KG1 (cell line): ENCODE results near the gene ARHGAP28.
"Not testable (repeated sequence)": the region's sequence is repeated elsewhere in the genome, so short reads cannot be mapped to it uniquely, and the experiment has no call there.

Experiments
- DNase-seq: peaks from one replicate; lab custom pipeline; 2025; lab: John Stamatoyannopoulos, UW

ARHGAP28 gene

DNA sequence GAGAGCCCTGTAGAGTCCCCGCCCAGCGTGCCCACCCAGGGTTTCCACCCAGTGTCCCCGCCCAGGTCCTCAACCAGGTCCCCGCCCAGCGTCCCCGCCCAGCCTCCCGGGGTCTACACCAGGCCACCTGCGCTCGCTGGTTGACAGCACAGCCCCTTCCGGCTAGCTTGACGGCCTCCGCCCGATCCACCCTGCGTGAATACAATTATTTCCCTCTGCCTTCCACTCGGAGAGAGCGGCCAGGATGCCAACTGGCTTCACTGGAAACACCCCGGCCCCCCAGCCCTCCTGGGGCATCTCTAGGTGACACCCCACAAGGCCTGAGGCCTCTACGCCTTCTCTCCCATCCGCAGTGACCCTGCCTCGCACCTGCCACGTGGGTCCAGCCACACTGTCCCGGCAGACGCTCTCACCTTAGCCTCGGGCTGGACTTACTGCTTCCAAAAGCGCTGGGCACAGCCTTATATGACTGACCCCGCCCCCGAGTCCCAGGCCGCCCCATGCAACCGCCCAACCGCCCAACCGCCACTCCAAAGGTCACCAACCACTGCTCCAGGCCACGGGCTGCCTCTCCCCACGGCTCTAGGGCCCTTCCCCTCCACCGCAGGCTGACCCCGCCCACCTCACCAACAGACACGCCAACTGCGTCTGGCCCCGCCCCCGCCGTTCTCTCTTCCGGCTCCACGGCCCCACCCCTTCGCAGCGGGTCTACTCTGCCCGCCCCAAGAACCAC lies 200.0 kb downstream of the ARHGAP28 start:
- DNase-seq, result no peak

DNA sequence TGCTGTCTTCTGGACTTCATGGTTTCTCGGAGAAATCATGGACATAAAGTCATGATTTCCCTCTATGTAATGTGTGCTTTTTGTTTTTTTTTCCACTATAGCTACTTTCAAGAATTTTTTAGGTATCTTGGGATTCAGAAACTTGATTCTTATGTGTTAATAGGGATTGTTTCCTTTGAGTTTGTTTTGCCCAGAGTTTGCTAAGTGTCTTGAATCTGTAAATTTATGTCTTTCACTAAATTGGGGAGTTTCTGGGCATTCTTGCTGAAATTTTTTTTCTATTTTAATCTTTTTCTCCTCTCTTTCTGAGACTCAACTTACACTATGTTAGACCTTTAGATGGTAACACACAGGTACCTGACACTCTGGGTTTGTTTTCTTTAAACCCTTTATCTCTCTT lies 205.3 kb downstream of the ARHGAP28 start:
- DNase-seq, result no peak

DNA sequence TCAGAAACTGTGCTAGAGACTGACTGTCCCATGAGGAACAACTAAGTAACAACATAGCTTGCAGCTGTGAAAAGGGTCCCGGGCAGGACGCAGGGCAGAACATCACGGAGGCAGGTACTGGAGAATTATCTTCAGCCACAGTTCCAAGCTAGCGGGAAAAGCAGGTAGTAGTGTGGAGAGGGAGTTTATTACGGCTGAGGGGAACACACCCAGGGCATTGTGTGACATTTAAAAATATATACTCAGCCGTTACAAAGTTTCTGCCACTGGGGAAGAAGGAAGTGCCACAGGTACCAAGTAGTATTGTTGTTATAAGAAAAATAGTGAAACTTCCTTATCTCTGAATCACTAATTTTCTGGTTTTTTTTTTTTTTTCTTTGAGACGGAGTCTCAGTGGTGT lies 208.5 kb downstream of the ARHGAP28 start:
- DNase-seq, result no peak

DNA sequence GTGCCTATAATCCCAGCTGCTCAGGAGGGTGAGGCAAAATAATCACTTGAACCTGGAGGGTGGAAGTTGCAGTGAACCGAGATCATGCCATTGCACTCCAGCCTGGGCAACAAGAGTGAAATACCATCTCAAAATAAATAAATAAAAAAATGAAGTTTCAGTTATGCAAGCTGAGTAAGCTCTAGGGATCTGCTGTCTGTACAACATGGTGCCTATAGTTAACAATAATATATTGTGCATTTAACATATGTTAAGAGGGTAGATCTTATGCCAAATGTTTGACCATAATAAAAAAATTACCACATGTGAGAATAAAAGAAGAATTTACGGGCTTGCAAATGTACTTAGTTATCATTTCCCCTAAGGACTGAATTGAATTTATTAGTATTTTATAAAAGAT lies 208.9 kb downstream of the ARHGAP28 start:
- not testable (repeated sequence) for DNase-seq

DNA sequence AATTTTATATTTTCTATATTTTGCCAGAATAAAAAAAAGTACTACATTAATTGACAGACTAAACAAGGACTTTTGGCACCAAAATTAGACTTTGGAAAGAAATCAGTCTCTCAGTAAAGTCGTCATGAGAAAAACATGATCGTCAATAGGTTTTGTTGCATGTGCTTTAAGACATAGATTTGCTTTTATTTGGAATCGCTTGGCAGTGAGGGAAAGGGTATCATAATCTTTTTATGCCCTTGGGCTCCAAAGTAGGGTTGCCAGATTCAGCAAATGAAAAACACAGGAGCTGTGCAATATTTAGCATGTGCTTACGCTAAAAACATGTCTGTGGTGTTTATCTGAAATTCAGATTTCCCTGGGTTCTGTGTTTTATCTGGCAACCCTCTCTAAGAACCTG lies 210.5 kb downstream of the ARHGAP28 start:
- no peak for DNase-seq

DNA sequence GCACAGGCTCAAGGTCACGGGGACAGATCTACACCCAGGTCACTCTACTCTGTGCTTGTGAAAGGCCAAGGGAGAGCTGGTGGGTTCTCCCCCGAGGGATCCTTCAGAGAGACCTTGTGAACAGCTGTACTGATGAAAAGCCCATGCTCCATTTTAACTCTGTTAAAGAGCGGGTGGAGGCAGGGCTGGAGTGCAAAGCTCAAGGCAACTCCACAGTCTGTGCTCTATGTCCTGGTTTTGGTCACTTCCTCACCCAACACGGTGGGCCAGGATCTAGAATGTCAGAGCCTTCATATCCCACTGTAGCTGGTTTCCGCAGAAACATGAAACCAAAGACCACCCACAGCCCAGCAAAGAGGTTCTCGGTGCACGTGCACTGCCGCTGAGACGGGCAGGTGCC lies 210.9 kb downstream of the ARHGAP28 start:
- no peak for DNase-seq

DNA sequence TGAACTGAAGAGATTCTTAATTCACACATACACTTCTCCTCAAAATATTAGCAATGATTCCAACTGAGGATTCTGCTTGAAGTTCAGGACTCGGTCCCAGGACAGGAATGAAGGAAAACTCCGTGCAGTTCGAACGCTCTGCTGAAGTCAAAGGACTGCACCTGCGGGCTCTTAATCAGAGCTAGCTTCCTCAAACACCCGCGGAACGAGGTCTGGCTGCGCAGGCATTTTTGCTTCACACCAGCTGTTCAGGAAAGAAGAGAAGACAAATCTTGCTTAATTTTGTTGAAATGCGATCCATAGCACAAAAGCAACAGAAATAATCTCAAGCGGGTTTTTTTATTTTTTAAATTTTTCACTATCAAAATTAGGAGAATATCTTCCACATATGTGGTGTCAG lies 212.5 kb downstream of the ARHGAP28 start:
- DNase-seq, result no peak

DNA sequence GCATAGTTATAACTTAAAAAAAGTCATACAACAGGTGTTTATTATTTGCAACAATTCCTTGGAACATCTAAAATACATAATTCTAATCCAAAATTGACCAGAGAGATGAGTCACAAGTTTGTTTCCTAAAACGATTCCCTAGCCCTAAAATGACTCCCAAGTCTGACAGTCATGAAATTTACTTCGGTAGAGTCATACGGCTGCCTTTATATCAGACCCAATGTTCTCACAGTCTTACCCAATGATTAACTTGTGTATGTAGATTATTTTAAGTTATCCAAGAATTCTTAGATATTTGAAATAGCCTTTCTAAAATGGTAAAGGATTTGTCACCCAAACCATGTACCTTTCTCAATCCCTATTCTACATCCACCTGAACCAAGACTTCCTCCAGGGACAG lies 213.2 kb downstream of the ARHGAP28 start:
- DNase-seq, result no peak

DNA sequence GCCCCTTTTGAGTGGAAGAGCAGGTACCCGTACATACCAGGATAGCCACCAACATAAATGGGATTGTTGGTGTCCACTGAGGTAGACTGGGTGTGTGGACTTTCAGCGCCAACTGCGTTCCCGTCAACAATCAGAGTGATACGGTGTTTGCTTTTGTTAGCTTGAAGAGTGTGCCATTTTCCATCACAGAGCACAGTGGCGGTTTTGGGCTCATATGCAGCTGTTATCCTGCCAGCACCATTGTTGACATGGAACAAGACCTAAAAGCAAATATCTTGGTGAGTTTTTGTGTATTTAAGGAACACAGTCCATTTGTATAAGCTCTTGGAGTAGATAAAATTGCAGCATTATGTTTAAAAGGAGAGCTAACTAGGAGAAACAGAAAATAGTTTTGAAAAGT lies 213.6 kb downstream of the ARHGAP28 start:
- no peak for DNase-seq

DNA sequence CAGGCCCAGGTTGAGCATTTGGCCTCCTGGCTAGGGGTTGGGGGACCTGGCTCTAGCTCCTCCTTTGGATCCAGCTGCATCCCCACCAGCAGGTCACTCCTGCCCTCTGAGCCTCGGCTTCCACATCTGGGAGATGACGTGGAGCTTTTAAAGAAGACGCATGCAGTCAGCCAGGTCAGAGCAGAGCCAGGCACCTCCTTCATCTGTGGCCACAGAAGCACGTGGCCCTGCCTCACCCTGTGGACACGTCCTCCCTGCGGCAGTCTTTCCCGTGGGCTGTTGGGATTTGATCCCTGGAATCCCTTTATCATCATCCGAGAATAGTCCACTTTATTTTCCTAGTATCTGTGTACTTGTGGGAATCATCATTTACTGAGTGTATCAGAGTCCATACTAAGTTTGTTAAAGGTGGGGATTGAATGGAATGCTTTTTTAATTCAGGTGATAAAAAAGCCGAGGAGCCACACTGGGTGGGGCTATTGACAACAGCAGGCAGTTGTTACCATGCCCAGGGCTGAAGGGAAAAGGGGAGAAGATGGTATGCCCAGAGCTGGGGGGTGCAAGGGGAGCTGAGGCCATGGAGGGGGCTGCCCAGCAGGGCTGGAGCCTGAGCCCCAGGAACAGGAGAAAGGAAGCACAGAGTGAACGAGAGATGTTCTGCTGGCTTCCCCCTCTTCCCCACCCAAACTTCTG lies 218.0 kb downstream of the ARHGAP28 start:
- DNase-seq, result no peak

DNA sequence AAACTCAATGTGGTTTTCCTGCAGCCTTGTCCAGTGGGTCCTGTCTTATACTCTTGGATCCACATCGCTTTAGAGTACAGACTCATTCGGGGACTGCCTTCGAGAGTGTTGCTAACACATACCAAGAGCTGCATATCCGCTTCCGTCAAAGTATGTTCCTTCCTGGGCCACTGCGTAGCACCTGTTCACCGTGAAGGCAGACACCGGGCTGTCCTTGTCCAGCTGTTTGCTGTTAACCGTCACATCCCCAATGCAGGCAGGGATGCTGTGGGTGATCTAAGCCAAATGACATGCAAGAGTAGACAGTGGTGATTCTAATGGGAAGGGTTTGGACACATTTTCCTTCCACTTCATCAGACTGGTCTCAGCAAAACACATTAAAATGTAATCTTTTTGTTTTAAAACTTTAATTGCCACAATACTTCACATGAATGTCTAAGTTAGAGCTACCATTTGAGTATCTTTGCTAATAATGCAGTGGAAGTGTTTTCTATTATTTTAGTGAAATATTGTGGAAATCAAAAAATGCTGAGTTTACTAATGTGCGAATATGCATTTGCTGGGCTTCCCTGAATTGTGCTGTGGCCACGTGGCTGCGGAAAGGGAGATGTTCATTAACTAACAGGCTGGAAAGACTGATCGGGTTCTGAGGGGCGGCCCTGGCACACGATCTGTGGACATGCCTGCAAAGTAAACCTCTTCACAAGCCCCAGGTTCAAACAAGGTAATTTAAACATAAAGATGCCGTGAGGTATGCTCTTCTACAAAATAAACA lies 219.0 kb downstream of the ARHGAP28 start:
- no peak for DNase-seq

DNA sequence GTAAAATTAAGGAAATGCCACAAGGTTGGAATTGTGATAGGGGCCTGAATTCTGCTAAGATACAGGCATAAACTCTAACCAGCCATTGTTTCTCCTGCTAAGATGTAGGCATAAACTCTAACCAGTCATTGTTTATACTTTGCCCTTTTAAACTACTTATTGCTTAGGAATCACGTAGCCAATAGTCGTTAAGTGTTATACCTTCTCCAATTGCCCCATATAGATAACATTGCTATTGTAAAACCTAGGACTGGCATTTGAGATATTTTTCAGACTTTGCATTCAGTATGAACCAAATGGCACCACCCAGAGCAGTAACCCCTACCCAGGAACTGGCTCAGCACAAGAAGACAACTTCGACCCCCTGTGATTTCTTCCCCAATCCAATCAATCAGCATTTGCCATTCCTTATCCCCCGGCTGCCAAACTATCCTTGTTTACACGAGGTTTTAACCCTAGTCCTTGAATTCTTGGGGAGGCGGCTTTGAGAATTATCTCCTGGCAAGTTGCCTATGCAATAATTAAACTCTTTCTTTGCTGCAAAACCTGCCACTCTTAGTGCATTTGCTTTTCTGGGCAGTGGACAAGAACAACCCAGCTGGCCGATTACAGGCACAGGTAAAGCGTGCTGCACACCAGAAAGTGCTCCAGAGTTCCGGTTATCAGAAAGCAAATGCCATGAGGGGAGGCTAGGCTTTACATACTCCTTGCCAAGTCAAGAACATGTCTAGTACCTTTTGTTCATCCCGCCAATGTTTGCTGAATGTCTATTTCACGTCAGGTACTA lies 220.5 kb downstream of the ARHGAP28 start:
- no peak for DNase-seq

DNA sequence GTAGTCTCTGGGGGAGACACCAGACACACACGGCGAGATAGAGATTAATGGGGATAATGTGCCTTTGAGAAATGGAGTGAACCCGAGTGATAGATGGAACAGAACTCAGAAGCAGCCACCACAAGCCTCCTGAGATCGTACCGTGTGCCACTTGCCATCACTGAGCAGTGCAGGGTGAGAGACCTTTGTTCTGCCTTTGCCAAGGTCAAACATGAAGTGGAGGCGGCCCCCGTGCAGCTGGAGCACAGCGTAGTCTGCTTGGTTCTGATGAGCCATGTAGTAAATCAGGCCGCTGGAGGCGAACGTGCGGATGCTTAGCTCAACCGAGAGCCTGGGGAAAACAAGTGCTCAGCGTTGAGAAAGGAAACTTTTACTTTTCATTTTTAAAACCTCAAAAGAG lies 221.1 kb downstream of the ARHGAP28 start:
- no peak for DNase-seq

DNA sequence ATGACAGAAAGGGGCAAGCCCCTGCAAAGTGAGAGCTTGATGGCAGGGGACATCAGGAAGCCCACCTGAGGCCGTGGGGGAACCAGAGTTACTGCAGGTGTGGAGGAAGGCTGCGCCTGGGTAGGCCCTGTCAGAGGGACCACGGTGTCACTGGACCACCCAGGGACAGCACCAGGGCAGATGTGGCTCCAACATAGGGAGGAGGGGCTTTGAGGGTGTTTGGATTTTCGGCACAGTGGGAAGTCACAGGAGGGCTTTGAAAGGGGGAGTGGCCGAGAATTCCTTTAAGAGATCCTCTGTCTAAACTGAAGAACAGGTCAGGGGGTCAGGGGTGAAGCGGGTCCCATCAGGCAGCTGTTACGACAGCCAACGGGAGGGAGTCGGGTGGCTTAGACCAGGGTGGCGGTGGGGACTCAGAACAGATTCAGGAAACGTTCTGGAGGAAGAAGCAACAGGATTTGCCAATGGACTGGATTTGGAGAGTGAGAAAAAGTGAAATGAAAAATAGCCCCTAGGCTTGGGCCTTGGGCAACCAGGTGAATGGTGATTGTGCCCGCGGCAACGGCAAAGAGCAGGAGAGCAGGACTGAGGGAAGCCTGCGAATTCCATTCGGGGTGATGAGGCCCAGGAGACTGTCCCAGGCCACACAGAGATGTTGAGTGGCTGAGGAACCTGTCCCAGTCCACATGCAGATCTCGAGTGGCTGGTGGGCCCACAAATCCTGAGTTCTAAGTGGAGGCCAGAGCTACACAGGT lies 222.0 kb downstream of the ARHGAP28 start:
- DNase-seq, result no peak

DNA sequence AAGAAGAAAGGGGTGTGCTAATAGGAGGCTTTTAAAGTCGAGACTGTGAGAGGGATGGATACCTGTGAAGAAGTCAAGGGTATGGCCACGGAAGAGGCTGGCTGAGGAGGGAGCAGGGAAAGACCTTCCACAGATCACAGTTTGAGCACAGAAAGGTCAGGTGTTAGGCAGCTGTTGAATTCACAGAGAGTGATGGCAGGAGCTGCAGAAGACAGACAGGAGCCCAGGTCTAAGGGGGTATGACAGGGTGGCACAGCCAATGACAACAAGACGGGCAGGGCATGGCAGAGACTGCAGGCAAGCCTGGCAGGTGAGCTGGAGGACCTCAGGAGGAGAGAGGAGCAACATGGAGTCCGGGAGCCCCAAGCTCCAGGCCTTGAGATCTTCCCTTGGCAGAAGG lies 225.0 kb downstream of the ARHGAP28 start:
- no peak for DNase-seq

DNA sequence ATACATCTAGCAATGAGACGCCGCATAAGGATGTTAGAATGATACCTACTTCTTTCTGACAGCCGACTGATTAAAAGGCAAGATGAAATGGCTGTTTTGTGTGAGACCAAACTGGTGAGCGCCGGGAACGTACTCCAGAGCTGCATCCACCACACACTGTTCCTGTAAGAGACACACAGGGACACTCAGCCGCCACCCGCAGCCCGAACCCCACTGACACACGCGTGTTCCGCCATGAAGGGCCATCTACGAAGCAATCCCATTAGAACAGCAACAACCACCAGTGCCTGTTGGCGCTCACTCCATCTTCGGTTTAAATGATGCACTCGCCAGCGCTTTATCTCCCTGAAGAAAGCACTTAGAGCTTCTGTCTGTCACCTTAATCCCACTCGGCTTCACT lies 225.8 kb downstream of the ARHGAP28 start:
- no peak for DNase-seq

DNA sequence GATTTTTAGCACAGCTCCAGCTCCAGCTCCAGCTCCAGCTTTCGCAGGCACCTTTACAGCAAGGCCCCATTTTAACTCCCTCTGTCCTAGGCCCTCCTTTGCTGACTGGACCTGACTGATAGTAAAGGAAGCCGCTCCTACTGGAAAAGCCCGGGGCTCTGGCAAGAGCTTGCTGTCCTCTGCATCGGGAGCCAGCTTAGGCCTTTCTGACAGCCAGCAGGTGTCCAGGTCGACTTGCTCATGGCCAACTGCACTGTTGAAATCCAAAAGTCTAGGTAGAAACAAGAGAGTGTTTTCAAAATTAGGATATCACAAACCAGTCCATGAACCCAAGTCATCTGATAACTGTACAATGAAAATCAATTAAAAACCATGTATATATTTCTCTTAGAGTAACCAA lies 227.0 kb downstream of the ARHGAP28 start:
- DNase-seq, result no peak

DNA sequence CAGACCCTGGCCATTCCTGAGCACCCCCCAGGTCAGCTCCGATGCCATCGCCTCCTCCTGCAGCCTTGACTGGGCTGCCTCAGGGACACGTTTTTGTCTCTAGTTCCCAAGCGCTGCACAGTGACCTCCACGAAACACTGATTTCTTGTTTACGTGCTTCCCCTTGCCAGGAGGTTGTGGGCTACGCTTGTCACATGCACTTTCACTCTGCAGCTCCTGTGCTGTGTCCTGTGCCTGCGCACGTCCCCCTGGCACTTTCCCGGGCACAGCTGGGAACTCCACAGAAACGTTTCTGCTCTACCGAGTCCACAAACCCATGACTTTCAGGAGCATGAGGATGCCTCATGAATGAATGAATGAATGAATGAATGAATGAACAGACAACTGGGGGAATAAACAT lies 227.5 kb downstream of the ARHGAP28 start:
- DNase-seq, result no peak

DNA sequence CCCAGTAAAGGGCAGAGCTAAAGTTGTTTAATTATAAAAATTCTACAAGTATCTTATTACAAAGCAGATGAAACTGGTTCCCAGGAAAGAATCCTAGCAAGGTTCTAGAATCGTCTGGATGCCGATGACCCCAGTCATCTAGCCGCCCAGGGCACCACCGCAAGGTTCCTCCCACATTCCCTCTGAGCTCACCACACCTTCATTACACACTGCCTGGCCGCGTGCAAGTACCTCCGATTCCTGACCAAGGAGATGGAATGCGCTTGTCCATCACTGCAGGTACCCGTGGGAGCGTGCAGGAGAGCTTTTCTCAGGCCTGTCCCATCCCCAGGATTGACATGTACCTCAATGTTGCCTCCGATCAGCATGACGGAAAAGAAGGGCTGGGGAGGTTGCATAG lies 229.6 kb downstream of the ARHGAP28 start:
- DNase-seq, result no peak

DNA sequence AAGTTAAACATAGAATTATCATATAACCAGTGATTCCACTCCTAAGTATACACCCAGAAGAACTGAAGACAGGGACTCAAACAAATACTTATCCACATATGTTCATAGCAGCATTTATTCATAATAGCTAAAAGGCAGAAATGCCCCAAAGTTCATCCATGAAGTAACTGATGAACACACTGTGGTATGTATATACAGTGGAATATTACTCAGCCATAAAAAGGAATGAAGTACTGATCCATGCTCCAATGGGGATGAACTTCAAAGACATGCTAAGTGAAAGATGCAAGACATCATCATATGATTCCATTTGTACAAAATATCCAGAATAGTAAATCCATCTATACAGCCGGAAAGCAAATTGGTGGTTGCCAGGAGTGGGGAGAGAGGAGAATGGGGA lies 230.6 kb downstream of the ARHGAP28 start:
- DNase-seq, result no peak

DNA sequence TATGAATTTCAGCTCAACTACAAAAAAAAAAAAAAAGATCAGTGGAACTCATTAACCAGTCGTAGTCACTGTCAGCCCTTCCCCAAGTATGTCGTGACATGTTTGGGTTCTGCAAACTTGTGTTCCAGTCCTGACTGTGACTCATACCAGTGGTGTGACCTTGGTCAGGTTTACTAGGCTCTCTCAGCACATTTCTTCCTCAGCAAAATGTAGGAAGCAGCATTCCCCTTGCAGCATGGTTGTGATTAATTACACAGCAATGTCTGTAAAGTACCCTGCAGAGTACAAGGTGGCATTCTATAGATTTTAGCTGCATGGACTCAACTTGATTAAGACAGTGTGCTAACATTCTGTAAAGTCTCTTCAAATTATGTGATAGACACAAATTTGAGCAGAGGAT lies 231.1 kb downstream of the ARHGAP28 start:
- DNase-seq, result no peak

DNA sequence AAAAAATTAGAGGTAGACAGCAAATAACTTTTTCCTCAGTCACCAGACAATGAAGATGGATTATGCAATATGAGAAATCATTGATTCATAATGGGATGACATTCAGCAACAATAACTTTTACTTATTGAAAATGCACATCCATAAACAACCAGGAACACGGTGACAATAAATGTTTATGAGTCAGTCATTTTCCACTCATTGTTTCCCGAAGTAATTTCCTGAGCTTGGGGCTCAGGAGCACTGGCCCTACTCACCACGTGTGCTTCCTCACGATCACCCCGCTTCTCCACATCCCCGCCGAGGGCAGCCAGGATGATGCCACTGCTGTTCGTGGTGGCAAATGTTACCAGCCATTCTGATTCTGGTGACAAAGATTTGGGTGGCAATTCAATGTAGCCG lies 231.8 kb downstream of the ARHGAP28 start:
- no peak for DNase-seq
